ENCODE data around the gene TFAP2A. TPM values are rescaled to one million over a fixed set of nuclear protein-coding genes. Genes with fewer than 3 reads are reported as not detected.

TFAP2A gene
- total RNA-seq, 1 experiment from 2014 or later = 0.34 TPM

Small RNA genes within 50 kb of the gene (small RNA-seq; reads per million reads assigned to genes)
- gene MIR5689 = not detected

Other genes with a start within 250 kb of the TFAP2A start
- gene GCNT2, start 106.3 kb upstream of the TFAP2A start, total RNA-seq (2014; rRNA removed; shearing (Covaris generic); ENCODE audit: low replicate concordance) = 15.1 and 21.3 TPM in 2 replicates